GM23338 (cell line): ENCODE results near the gene SH3GLB1. TPM values are rescaled to one million over a fixed set of nuclear protein-coding genes. Genes with fewer than 3 reads are reported as not detected.

Experiments
- ATAC-seq: fragments of 200-7000 bp; cut with Tn5 transposase; 3 replicates; pipeline ENCODE4 v1.9.1; 2020
- DNase-seq: peaks from one replicate; pipeline ENCODE4 v3.0.0-alpha.2; 2015; ENCODE audit warnings: low spot score
- H2AFZ ChIP-seq: fragments of 200-600 bp; sonication (generic); 2 replicates; pipeline ENCODE4 v1.8.0; 2016; ENCODE audit warnings: antibody characterized with exemption, mild to moderate bottlenecking, moderate library complexity
- H3F3A ChIP-seq: fragments of 200-600 bp; sonication (generic); replicated peaks from 2 replicates; pipeline ENCODE4 v1.8.0; 2017; ENCODE audit warnings: antibody characterized with exemption, mixed run types, low read depth
- H3K27ac ChIP-seq: fragments of 200-600 bp; sonication (generic); 2 replicates; pipeline ENCODE4 v1.6.1; 2016; ENCODE audit warnings: low read depth
- H3K27me3 ChIP-seq: fragments of 200-600 bp; sonication (generic); 2 replicates; pipeline ENCODE4 v1.8.0; 2016; ENCODE audit warnings: mild to moderate bottlenecking, mixed run types, moderate library complexity; ENCODE audit not compliant: insufficient read depth
- H3K36me3 ChIP-seq: fragments of 200-600 bp; sonication (generic); 2 replicates; pipeline ENCODE4 v1.8.0; 2016; ENCODE audit warnings: mild to moderate bottlenecking; ENCODE audit not compliant: insufficient read depth
- H3K4me1 ChIP-seq: fragments of 200-600 bp; sonication (generic); 2 replicates; pipeline ENCODE4 v1.8.0; 2016; ENCODE audit warnings: mild to moderate bottlenecking, moderate library complexity; ENCODE audit not compliant: insufficient read depth
- H3K4me2 ChIP-seq: fragments of 200-600 bp; sonication (generic); 2 replicates; pipeline ENCODE4 v1.7.1; 2017; ENCODE audit warnings: mixed run types
- H3K4me3 ChIP-seq: fragments of 200-600 bp; sonication (generic); 2 replicates; pipeline ENCODE4 v1.6.1; 2016; ENCODE audit warnings: mixed run types
- H3K79me2 ChIP-seq: fragments of 200-600 bp; sonication (generic); replicated peaks from 2 replicates; pipeline ENCODE4 v1.8.0; 2017; ENCODE audit warnings: mild to moderate bottlenecking; ENCODE audit not compliant: insufficient read depth
- H3K9me2 ChIP-seq: fragments of 200-600 bp; sonication (generic); 2 replicates; pipeline ENCODE4 v1.8.0; 2017; ENCODE audit not compliant: insufficient read depth
- H4K20me1 ChIP-seq: fragments of 200-600 bp; sonication (generic); replicated peaks from 2 replicates; pipeline ENCODE4 v1.8.0; 2017; ENCODE audit warnings: mild to moderate bottlenecking; ENCODE audit not compliant: insufficient read depth
- H3K27ac Mint-ChIP-seq: 2 replicates; pipeline ENCODE4 v1.8.0; 2020; ENCODE audit warnings: inconsistent platforms, mild to moderate bottlenecking, moderate library complexity, mixed read lengths
- H3K27me3 Mint-ChIP-seq: 3 replicates; pipeline ENCODE4 v1.8.0; 2022; ENCODE audit warnings: low read depth, mild to moderate bottlenecking, moderate library complexity, mixed read lengths, inconsistent platforms; ENCODE audit not compliant: insufficient read depth, poor library complexity
- H3K36me3 Mint-ChIP-seq: 3 replicates; pipeline ENCODE4 v1.8.0; 2021; ENCODE audit warnings: low read depth, mild to moderate bottlenecking, inconsistent platforms, moderate library complexity, mixed read lengths
- H3K4me1 Mint-ChIP-seq: 3 replicates; pipeline ENCODE4 v1.8.0; 2020; ENCODE audit warnings: mild to moderate bottlenecking, inconsistent platforms, mixed read lengths
- H3K4me3 Mint-ChIP-seq: 3 replicates; pipeline ENCODE4 v1.8.0; 2021; ENCODE audit warnings: moderate library complexity, mild to moderate bottlenecking, inconsistent platforms, mixed read lengths
- H3K9me3 Mint-ChIP-seq: 3 replicates; pipeline ENCODE4 v1.8.0; 2020; ENCODE audit warnings: moderate library complexity, mild to moderate bottlenecking, inconsistent platforms, mixed read lengths
- POLR2AphosphoS5 ChIP-seq: IDR thresholded peaks from 2 replicates; pipeline ENCODE4 v1.6.1; 2016; ENCODE audit warnings: antibody characterized with exemption, low read depth
- STAT1 ChIP-seq: IDR thresholded peaks from one replicate; pipeline ENCODE4 v1.6.1; 2016; ENCODE audit warnings: antibody characterized with exemption; ENCODE audit not compliant: unreplicated experiment
- ZNF114 ChIP-seq: fragments of 250-450 bp; sonication (Bioruptor Pico); IDR thresholded peaks from 2 replicates; pipeline ENCODE4 v1.5.0; 2020; ENCODE audit warnings: mild to moderate bottlenecking, moderate library complexity
- ZNF331 ChIP-seq: fragments of 250-450 bp; sonication (Bioruptor Pico); IDR thresholded peaks from 2 replicates; pipeline ENCODE4 v1.5.0; 2020; ENCODE audit warnings: low read depth, mild to moderate bottlenecking, moderate library complexity
- polyA plus RNA-seq: library from polyadenylated mRNA; unstranded; fragments of >200 nt; fragmentation: Nextera tagmentation; extraction: Ambion mirVana; gene quantifications from 2 replicates; pipeline ENCODE4 v1.2.1, GENCODE V29; 2016
- total RNA-seq: library from RNA; depleted of rRNA; stranded (reverse); fragments of >200 nt; shearing (Covaris generic); gene quantifications from 2 replicates; pipeline ENCODE4 v1.2.3, GENCODE V29; 2014; rRNA removed

The SH3GLB1 gene
- total and polyA plus RNA-seq, 2 experiments from 2014 or later: 21.4 to 29.4 TPM

DNA sequence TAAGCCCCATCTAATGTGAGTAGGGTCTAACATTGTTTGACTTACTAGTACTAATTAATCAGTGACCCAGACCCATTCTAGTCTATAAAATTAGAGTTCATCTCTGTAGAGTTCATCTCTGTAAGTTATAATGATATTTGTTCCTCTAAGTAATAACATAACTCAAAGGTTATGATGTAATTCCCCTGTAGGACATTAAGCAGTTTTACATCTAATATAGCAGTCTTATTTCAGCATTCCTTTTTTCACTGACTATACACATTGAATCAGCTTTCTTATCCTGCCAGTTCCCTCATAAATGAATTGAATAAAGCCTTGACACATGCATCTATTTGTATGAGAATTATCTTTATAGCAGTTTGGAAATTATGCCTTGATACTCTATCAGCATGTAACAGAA lies 90.9 kb downstream of the SH3GLB1 start:
- H3K4me1 ChIP-seq: no peaks in the 10 kb centered on the region
- TF ChIP-seq ZNF331 (CRISPR knock-in tag) (no peak), POLR2AphosphoS5 (no peak), ZNF114 (CRISPR knock-in tag) (no peak), STAT1 (no peak)
- H4K20me1 ChIP-seq: no peaks in the 10 kb centered on the region
- no peaks in the 10 kb centered on the region for H3K36me3 ChIP-seq
- peaks cover 7% of the 10 kb centered on the region for H3K27me3 Mint-ChIP-seq
- no peak overlapping the region for H3K4me3 Mint-ChIP-seq
- no peaks in the 10 kb centered on the region for H3F3A ChIP-seq
- H3K27ac Mint-ChIP-seq: no peak overlapping the region
- no peaks in the 10 kb centered on the region for H3K27me3 ChIP-seq
- H3K79me2 ChIP-seq: no peaks in the 10 kb centered on the region
- ATAC-seq: no peak
- H3K4me2 ChIP-seq: no peak overlapping the region
- H3K27ac ChIP-seq: no peak overlapping the region
- H3K9me2 ChIP-seq: peaks cover 3% of the 10 kb centered on the region; the same call in 1 of the 2 replicates
- H3K4me1 Mint-ChIP-seq: no peaks in the 10 kb centered on the region
- H2AFZ ChIP-seq: no peak overlapping the region
- no peak overlapping the region for H3K4me3 ChIP-seq
- DNase-seq: no peak
- no peaks in the 10 kb centered on the region for H3K36me3 Mint-ChIP-seq
- no peaks in the 10 kb centered on the region for H3K9me3 Mint-ChIP-seq

Other genes starting within 250 kb of the SH3GLB1 start
- not detected in 2 replicates for gene CLCA1, start 235.6 kb upstream of the SH3GLB1 start, total RNA-seq
- not detected in 2 replicates for gene CLCA1, start 235.6 kb upstream of the SH3GLB1 start, polyA plus RNA-seq
- not detected in 2 replicates for gene CLCA4, start 157.5 kb upstream of the SH3GLB1 start, total RNA-seq
- gene CLCA4, start 157.5 kb upstream of the SH3GLB1 start, polyA plus RNA-seq: not detected in 2 replicates
- gene SELENOF, start 209.6 kb downstream of the SH3GLB1 start, total RNA-seq: 113 and 160 TPM in 2 replicates
- 129 and 142 TPM in 2 replicates for gene SELENOF, start 209.6 kb downstream of the SH3GLB1 start, polyA plus RNA-seq
- 17.1 and 19.5 TPM in 2 replicates for gene HS2ST1, start 210.1 kb downstream of the SH3GLB1 start, total RNA-seq
- gene HS2ST1, start 210.1 kb downstream of the SH3GLB1 start, polyA plus RNA-seq: 4.9 and 6.7 TPM in 2 replicates